ENCODE measurements around the gene OR4C6.

DNA sequence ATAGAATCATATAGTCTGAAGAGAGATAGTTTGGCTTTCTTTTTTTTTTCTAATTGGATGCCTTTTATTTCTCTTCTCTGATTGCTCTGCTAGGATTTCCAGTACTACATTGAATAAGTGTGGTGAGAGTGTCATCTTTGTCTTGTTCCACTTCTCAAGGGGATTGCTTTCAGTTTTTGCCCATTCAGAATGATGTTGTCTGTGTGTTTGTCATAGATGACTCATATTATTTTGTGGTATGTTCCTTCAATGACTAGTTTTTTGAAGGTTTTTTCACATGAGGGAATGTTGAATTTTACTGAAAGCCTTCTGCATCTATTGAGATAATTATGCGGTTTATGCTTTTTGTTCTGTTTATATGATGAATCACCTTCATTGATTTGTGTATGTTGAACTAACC is 37.5 kb upstream of the OR4C6 start:
- no peak for TF ChIP-seq RAD21 (IDR thresholded peaks at IDR 0.05; ENCODE audit: low read length)
- TF ChIP-seq, protein P1, sequence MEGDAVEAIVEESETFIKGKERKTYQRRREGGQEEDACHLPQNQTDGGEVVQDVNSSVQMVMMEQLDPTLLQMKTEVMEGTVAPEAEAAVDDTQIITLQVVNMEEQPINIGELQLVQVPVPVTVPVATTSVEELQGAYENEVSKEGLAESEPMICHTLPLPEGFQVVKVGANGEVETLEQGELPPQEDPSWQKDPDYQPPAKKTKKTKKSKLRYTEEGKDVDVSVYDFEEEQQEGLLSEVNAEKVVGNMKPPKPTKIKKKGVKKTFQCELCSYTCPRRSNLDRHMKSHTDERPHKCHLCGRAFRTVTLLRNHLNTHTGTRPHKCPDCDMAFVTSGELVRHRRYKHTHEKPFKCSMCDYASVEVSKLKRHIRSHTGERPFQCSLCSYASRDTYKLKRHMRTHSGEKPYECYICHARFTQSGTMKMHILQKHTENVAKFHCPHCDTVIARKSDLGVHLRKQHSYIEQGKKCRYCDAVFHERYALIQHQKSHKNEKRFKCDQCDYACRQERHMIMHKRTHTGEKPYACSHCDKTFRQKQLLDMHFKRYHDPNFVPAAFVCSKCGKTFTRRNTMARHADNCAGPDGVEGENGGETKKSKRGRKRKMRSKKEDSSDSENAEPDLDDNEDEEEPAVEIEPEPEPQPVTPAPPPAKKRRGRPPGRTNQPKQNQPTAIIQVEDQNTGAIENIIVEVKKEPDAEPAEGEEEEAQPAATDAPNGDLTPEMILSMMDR (IDR thresholded peaks at IDR 0.05), result no peak
- TF ChIP-seq, protein P2, sequence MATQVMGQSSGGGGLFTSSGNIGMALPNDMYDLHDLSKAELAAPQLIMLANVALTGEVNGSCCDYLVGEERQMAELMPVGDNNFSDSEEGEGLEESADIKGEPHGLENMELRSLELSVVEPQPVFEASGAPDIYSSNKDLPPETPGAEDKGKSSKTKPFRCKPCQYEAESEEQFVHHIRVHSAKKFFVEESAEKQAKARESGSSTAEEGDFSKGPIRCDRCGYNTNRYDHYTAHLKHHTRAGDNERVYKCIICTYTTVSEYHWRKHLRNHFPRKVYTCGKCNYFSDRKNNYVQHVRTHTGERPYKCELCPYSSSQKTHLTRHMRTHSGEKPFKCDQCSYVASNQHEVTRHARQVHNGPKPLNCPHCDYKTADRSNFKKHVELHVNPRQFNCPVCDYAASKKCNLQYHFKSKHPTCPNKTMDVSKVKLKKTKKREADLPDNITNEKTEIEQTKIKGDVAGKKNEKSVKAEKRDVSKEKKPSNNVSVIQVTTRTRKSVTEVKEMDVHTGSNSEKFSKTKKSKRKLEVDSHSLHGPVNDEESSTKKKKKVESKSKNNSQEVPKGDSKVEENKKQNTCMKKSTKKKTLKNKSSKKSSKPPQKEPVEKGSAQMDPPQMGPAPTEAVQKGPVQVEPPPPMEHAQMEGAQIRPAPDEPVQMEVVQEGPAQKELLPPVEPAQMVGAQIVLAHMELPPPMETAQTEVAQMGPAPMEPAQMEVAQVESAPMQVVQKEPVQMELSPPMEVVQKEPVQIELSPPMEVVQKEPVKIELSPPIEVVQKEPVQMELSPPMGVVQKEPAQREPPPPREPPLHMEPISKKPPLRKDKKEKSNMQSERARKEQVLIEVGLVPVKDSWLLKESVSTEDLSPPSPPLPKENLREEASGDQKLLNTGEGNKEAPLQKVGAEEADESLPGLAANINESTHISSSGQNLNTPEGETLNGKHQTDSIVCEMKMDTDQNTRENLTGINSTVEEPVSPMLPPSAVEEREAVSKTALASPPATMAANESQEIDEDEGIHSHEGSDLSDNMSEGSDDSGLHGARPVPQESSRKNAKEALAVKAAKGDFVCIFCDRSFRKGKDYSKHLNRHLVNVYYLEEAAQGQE (IDR thresholded peaks at IDR 0.05; ENCODE audit: low read depth, low read length), result no peak
- TF ChIP-seq, protein P3, sequence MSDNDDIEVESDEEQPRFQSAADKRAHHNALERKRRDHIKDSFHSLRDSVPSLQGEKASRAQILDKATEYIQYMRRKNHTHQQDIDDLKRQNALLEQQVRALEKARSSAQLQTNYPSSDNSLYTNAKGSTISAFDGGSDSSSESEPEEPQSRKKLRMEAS (IDR thresholded peaks at IDR 0.05; ENCODE audit: low read depth), result no peak
- no peak for TF ChIP-seq JUND (IDR thresholded peaks at IDR 0.05)
- TF ChIP-seq, protein P4, sequence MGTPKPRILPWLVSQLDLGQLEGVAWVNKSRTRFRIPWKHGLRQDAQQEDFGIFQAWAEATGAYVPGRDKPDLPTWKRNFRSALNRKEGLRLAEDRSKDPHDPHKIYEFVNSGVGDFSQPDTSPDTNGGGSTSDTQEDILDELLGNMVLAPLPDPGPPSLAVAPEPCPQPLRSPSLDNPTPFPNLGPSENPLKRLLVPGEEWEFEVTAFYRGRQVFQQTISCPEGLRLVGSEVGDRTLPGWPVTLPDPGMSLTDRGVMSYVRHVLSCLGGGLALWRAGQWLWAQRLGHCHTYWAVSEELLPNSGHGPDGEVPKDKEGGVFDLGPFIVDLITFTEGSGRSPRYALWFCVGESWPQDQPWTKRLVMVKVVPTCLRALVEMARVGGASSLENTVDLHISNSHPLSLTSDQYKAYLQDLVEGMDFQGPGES (IDR thresholded peaks at IDR 0.05; ENCODE audit: low read depth, low read length), result no peak
- TF ChIP-seq SIN3A (IDR thresholded peaks at IDR 0.05; ENCODE audit: borderline replicate concordance, low read depth, low read length), result no peak
- TF ChIP-seq RFX5 (IDR thresholded peaks at IDR 0.05; ENCODE audit: low read length), result no peak
- TF ChIP-seq, protein P5, sequence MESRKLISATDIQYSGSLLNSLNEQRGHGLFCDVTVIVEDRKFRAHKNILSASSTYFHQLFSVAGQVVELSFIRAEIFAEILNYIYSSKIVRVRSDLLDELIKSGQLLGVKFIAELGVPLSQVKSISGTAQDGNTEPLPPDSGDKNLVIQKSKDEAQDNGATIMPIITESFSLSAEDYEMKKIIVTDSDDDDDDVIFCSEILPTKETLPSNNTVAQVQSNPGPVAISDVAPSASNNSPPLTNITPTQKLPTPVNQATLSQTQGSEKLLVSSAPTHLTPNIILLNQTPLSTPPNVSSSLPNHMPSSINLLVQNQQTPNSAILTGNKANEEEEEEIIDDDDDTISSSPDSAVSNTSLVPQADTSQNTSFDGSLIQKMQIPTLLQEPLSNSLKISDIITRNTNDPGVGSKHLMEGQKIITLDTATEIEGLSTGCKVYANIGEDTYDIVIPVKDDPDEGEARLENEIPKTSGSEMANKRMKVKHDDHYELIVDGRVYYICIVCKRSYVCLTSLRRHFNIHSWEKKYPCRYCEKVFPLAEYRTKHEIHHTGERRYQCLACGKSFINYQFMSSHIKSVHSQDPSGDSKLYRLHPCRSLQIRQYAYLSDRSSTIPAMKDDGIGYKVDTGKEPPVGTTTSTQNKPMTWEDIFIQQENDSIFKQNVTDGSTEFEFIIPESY (IDR thresholded peaks at IDR 0.05; ENCODE audit: borderline replicate concordance, low read depth), result no peak
- TF ChIP-seq, protein P6, sequence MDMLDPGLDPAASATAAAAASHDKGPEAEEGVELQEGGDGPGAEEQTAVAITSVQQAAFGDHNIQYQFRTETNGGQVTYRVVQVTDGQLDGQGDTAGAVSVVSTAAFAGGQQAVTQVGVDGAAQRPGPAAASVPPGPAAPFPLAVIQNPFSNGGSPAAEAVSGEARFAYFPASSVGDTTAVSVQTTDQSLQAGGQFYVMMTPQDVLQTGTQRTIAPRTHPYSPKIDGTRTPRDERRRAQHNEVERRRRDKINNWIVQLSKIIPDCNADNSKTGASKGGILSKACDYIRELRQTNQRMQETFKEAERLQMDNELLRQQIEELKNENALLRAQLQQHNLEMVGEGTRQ (IDR thresholded peaks at IDR 0.05; ENCODE audit: borderline replicate concordance, low read depth, low read length), result no peak
- TF ChIP-seq EP300 (IDR thresholded peaks at IDR 0.05; ENCODE audit: borderline replicate concordance in 1 of 2, low read depth in 1 of 2, low read length in 1 of 2), result no peak
- TF ChIP-seq, protein P7, sequence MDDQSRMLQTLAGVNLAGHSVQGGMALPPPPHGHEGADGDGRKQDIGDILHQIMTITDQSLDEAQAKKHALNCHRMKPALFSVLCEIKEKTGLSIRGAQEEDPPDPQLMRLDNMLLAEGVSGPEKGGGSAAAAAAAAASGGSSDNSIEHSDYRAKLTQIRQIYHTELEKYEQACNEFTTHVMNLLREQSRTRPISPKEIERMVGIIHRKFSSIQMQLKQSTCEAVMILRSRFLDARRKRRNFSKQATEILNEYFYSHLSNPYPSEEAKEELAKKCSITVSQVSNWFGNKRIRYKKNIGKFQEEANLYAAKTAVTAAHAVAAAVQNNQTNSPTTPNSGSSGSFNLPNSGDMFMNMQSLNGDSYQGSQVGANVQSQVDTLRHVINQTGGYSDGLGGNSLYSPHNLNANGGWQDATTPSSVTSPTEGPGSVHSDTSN (IDR thresholded peaks at IDR 0.05), result no peak
- TF ChIP-seq SMC3 (IDR thresholded peaks at IDR 0.05; ENCODE audit: low read depth, low read length), result no peak

All from SK-N-SH (cell line).